ENCODE data around the gene EN2. TPM values are rescaled to one million over a fixed set of nuclear protein-coding genes. Genes with fewer than 3 reads are reported as not detected.

The EN2 gene
- total and polyA plus RNA-seq, 4 experiments from 2014 or later = not detected

DNA sequence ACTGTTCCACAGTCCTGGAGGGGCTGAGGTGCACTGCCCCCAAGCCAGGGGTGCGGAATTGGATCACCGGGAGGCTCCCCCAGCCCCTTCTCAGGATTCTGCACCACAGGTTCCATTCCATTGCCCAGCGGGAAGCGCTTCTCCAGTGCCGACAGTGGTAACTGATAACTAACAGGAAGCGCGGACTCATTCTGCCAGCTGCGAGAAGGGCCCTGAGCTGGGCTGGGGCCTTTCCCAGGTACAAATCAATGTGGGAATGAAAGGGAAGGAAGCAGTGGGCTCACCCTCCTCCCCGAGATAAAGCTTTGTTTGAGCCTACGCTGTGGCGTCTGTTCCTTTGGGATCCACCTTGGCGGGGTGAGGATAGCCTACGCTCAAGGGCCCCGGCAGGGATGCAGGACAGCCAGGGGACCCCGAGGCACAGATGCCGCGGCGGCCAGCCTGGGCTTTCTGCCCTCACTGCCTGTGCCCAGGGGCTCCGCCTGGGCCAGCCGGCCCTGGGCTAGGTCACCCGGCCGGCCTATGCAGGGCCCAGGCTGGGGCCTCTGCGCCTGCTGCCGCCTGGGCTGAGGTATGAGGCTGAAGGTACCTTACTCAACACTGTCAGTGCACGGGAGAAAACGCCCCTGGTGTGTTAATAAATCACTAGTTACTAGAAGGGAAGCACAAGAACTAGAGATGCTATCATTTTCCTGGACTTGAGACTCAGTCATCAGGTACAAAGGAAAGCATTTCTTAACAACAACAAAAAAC lies 39.4 kb downstream of the EN2 start:
- H3K4me1 Mint-ChIP-seq = no peaks in the 10 kb centered on the region
- Histone ChIP-seq H3K4me3 (ENCODE audit: low read length in 2 of 2) (no peak overlapping the region), H3K4me1 (ENCODE audit: insufficient read depth, low read length) (no peaks in the 10 kb centered on the region), H3K9me3 (ENCODE audit: control insufficient read depth in 1 of 2, low read length in 2 of 2) (no peaks in the 10 kb centered on the region), H3K36me3 (ENCODE audit: insufficient read depth, low read length) (no peaks in the 10 kb centered on the region), H3K27me3 (ENCODE audit: insufficient read depth, low read length) (peaks cover 5% of the 10 kb centered on the region), H3K27ac (ENCODE audit: low read depth, low read length) (no peak overlapping the region)
- no peaks in the 10 kb centered on the region for H3K36me3 Mint-ChIP-seq
- peaks cover 33 to 38% of the 10 kb centered on the region in 2 donors for H3K27me3 Mint-ChIP-seq
- CTCF ChIA-PET (ENCODE audit: partially characterized antibody) = no interaction called here
- intact Hi-C loops (cut with micrococcal nuclease) = no loop called here
- H3K27ac Mint-ChIP-seq = peak overlapping the region in 1 of 7 donors; percentile 70
- DNase-seq = no peak
- H3K9me3 Mint-ChIP-seq = peaks cover 0 to 2% (median 0%) of the 10 kb centered on the region in 8 donors
- H3K4me3 Mint-ChIP-seq = no peak overlapping the region
- POLR2A ChIA-PET (ENCODE audit: partially characterized antibody) = no interaction called here

DNA sequence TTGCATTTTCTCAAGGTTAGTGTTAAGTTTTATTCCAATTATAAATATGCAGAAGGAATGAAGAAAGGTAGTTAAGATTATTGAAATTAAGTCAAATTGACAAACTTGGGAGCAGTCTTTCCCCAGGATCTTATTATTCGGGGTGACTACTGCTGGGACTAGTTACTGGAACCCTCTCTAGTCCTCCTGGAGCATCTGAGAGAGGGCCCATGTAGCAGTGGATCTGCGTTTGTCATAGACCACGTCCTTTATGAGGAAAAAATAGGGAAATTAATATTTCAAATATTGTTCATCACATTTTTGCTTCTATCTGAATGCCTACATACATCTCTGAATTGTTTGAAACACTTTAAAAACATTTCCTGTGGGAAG lies 47.5 kb downstream of the EN2 start:
- peaks cover 53% of the 10 kb centered on the region for H3K27me3 ChIP-seq (ENCODE audit: insufficient read depth, low read length)
- no peaks in the 10 kb centered on the region for H3K9me3 ChIP-seq (ENCODE audit: control insufficient read depth in 1 of 2, low read length in 2 of 2)
- H3K4me1 Mint-ChIP-seq = peaks cover 10 to 20% (median 18%) of the 10 kb centered on the region in 4 donors
- peaks cover 0 to 16% (median 10%) of the 10 kb centered on the region in 8 donors for H3K9me3 Mint-ChIP-seq
- ChIA-PET POLR2A (ENCODE audit: partially characterized antibody) (no interaction called here), CTCF (ENCODE audit: partially characterized antibody) (no interaction called here)
- H3K27me3 Mint-ChIP-seq = peaks cover 62 to 74% of the 10 kb centered on the region in 2 donors
- no peak for DNase-seq
- H3K4me3 ChIP-seq (ENCODE audit: low read length in 2 of 2) = no peak overlapping the region
- H3K36me3 Mint-ChIP-seq = no peaks in the 10 kb centered on the region
- H3K27ac ChIP-seq (ENCODE audit: low read depth, low read length) = no peak overlapping the region
- no peak overlapping the region for H3K27ac Mint-ChIP-seq
- intact Hi-C loops (cut with micrococcal nuclease) = no loop called here
- no peaks in the 10 kb centered on the region for H3K36me3 ChIP-seq (ENCODE audit: insufficient read depth, low read length)
- no peak overlapping the region for H3K4me3 Mint-ChIP-seq
- H3K4me1 ChIP-seq (ENCODE audit: insufficient read depth, low read length) = peaks cover 12% of the 10 kb centered on the region

DNA sequence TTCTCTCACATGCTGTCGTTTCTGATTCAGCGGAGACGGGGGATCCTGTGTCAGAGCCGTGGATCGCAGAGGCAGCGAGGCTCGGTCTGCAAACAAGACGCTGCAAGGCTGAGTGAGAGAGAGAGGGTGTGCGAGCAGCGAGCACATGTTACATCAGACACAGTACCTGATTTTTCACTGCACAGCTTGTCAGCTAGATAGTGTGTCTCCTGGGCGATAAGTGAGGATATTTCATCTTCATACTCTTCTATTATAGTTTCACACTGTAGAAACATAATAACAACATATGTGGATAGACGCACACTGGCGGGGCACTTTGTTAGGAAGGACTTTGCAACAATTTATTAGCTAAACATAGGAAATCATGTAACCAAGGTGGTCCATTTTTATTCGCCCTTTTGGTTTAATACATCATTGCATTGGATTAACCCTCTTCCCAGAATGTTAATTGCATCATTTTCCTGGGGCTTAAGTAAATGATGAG lies 49.0 kb downstream of the EN2 start:
- H3K4me3 Mint-ChIP-seq = no peak overlapping the region
- H3K27me3 Mint-ChIP-seq = peaks cover 60 to 73% of the 10 kb centered on the region in 2 donors
- Histone ChIP-seq H3K4me1 (ENCODE audit: insufficient read depth, low read length) (peaks cover 12% of the 10 kb centered on the region), H3K9me3 (ENCODE audit: control insufficient read depth in 1 of 2, low read length in 2 of 2) (no peaks in the 10 kb centered on the region), H3K4me3 (ENCODE audit: low read length in 2 of 2) (no peak overlapping the region), H3K36me3 (ENCODE audit: insufficient read depth, low read length) (no peaks in the 10 kb centered on the region), H3K27ac (ENCODE audit: low read depth, low read length) (no peak overlapping the region), H3K27me3 (ENCODE audit: insufficient read depth, low read length) (peaks cover 55% of the 10 kb centered on the region)
- no peak for DNase-seq
- peak overlapping the region in 1 of 7 donors; percentile 12 for H3K27ac Mint-ChIP-seq
- peaks cover 0 to 20% (median 9%) of the 10 kb centered on the region in 8 donors for H3K9me3 Mint-ChIP-seq
- ChIA-PET CTCF (ENCODE audit: partially characterized antibody) (no interaction called here), POLR2A (ENCODE audit: partially characterized antibody) (no interaction called here)
- H3K4me1 Mint-ChIP-seq = peaks cover 10 to 21% (median 18%) of the 10 kb centered on the region in 4 donors
- H3K36me3 Mint-ChIP-seq = no peaks in the 10 kb centered on the region
- intact Hi-C loops (cut with micrococcal nuclease) = no loop called here

DNA sequence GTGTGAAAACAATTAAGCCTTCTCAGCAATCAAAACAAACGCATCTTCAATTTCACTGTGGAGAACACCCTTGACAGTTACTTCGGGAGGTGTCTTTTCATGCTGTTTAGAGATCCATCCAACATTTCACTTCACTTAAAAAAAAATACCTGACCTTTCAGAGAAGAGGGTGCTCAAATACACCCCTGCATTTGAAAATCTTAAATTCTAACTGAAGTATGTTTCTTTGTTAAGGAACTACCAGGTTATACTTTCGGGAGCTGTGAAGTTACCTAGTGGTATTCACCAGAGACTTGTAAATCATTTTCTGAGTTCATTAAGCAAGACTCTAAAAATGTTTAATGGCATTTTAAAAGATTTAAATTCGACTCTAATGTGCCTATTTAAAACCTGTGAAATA lies 49.6 kb downstream of the EN2 start:
- Histone ChIP-seq H3K27ac (ENCODE audit: low read depth, low read length) (no peak overlapping the region), H3K4me1 (ENCODE audit: insufficient read depth, low read length) (peaks cover 12% of the 10 kb centered on the region), H3K9me3 (ENCODE audit: control insufficient read depth in 1 of 2, low read length in 2 of 2) (no peaks in the 10 kb centered on the region), H3K36me3 (ENCODE audit: insufficient read depth, low read length) (no peaks in the 10 kb centered on the region), H3K4me3 (ENCODE audit: low read length in 2 of 2) (no peak overlapping the region), H3K27me3 (ENCODE audit: insufficient read depth, low read length) (peaks cover 60% of the 10 kb centered on the region)
- H3K9me3 Mint-ChIP-seq = peaks cover 0 to 20% (median 9%) of the 10 kb centered on the region in 8 donors
- POLR2A ChIA-PET (ENCODE audit: partially characterized antibody) = no interaction called here
- CTCF ChIA-PET (ENCODE audit: partially characterized antibody) = no interaction called here
- H3K4me3 Mint-ChIP-seq = no peak overlapping the region
- peaks cover 10 to 21% (median 18%) of the 10 kb centered on the region in 4 donors for H3K4me1 Mint-ChIP-seq
- DNase-seq = no peak
- intact Hi-C loops (cut with micrococcal nuclease) = no loop called here
- peaks cover 62 to 75% of the 10 kb centered on the region in 2 donors for H3K27me3 Mint-ChIP-seq
- no peaks in the 10 kb centered on the region for H3K36me3 Mint-ChIP-seq
- no peak overlapping the region for H3K27ac Mint-ChIP-seq

GRCh38 chr7:155508376-155509358 lies 50.7 kb downstream of the EN2 start:
- H3K27ac Mint-ChIP-seq = peak overlapping the region in 2 of 7 donors; percentile 2 to 76

DNA sequence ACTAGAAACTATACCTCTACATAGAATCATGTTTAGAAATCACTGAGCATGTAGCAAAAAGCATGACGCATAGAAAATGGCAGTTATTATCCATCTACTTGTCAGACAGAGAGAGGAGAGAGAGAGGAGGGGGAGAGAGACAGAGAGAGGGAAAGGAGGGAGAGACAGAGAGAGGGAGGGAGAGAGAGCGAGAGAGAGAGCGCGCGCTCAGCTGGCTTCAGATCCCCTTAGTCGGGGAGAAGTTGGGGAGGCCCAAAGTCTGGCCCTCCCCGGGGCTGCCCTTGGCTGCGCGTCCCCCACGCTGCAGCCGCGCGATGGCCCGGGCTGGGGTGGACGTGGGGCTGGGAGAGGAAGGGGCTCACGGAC lies 51.4 kb downstream of the EN2 start:
- H3K36me3 ChIP-seq (ENCODE audit: insufficient read depth, low read length) = no peaks in the 10 kb centered on the region
- H3K4me3 ChIP-seq (ENCODE audit: low read length in 2 of 2) = no peak overlapping the region
- peaks cover 12% of the 10 kb centered on the region for H3K4me1 ChIP-seq (ENCODE audit: insufficient read depth, low read length)
- Mint-ChIP-seq H3K27ac (peak overlapping the region in 1 of 7 donors; percentile 76), H3K9me3 (peaks cover 0 to 20% (median 9%) of the 10 kb centered on the region in 8 donors), H3K36me3 (no peaks in the 10 kb centered on the region), H3K4me3 (peak overlapping the region in 6 of 8 donors; percentile 10 to 73 (median 56)), H3K27me3 (peaks cover 59 to 69% of the 10 kb centered on the region in 2 donors), H3K4me1 (peaks cover 10 to 21% (median 18%) of the 10 kb centered on the region in 4 donors)
- peaks cover 51% of the 10 kb centered on the region for H3K27me3 ChIP-seq (ENCODE audit: insufficient read depth, low read length)
- CTCF ChIA-PET (ENCODE audit: partially characterized antibody) = no interaction called here
- POLR2A ChIA-PET (ENCODE audit: partially characterized antibody) = no interaction called here
- no peak overlapping the region for H3K27ac ChIP-seq (ENCODE audit: low read depth, low read length)
- no peak for DNase-seq
- H3K9me3 ChIP-seq (ENCODE audit: control insufficient read depth in 1 of 2, low read length in 2 of 2) = no peaks in the 10 kb centered on the region
- intact Hi-C loops (cut with micrococcal nuclease) = no loop called here

More at GRCh38 chr7:155508376-155509358, 50.7 kb downstream of the EN2 start:
- H3K36me3 Mint-ChIP-seq = no peaks in the 10 kb centered on the region
- H3K9me3 Mint-ChIP-seq = peaks cover 0 to 20% (median 9%) of the 10 kb centered on the region in 8 donors
- H3K4me1 Mint-ChIP-seq = peaks cover 10 to 21% (median 18%) of the 10 kb centered on the region in 4 donors
- H3K36me3 ChIP-seq (ENCODE audit: insufficient read depth, low read length) = no peaks in the 10 kb centered on the region
- ChIA-PET CTCF (ENCODE audit: partially characterized antibody) (no interaction called here), POLR2A (ENCODE audit: partially characterized antibody) (no interaction called here)
- H3K9me3 ChIP-seq (ENCODE audit: control insufficient read depth in 1 of 2, low read length in 2 of 2) = no peaks in the 10 kb centered on the region
- peak overlapping the region in 4 of 8 donors; percentile 10 to 61 (median 34) for H3K4me3 Mint-ChIP-seq
- no peak overlapping the region for H3K4me3 ChIP-seq (ENCODE audit: low read length in 2 of 2)
- peaks cover 12% of the 10 kb centered on the region for H3K4me1 ChIP-seq (ENCODE audit: insufficient read depth, low read length)
- peaks cover 51% of the 10 kb centered on the region for H3K27me3 ChIP-seq (ENCODE audit: insufficient read depth, low read length)
- no peak overlapping the region for H3K27ac ChIP-seq (ENCODE audit: low read depth, low read length)
- intact Hi-C loops (cut with micrococcal nuclease) = no loop called here
- DNase-seq = no peak
- H3K27me3 Mint-ChIP-seq = peaks cover 60 to 70% of the 10 kb centered on the region in 2 donors

Measured in CD4-positive, alpha-beta memory T cell (primary cell).